GM19351 (cell line): ENCODE results near the gene NES.

Experiments used
- ATAC-seq: cut with Tn5 transposase; IDR thresholded peaks from one replicate; pipeline ENCODE4 v1.9.1; 2021; ENCODE audit warnings: mild to moderate bottlenecking, moderate library complexity; ENCODE audit not compliant: unreplicated experiment

NES gene

DNA sequence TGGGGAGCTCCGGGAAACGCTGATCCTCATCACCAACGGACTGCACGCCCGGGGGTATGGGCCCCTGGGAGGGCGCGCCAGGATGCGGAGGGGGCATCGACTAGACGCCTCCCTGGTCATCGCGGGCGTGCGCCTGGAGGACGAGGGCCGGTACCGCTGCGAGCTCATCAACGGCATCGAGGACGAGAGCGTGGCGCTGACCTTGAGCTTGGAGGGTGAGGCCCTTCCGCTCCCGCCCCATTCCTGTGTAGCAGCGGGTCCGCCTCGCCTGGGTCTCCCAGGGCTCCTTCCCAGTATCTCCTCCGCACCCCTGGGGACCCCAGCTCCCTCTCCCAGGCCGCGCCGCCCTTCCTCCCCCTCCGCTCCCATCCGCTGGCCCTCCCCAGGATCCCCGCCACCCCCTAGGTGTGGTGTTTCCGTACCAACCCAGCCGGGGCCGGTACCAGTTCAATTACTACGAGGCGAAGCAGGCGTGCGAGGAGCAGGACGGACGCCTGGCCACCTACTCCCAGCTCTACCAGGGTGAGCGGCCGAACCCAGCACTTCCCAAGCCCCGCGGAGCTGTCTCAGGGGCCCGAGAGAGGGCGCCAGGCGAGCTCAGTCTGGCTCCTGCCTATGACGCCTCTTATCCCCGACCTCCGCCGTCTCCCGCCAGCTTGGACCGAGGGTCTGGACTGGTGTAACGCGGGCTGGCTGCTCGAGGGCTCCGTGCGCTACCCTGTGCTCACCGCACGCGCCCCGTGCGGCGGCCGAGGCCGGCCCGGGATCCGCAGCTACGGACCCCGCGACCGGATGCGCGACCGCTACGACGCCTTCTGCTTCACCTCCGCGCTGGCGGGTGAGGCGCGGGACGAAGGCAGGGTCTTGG, 53.0 kb downstream of the NES start:
- no peak for ATAC-seq

DNA sequence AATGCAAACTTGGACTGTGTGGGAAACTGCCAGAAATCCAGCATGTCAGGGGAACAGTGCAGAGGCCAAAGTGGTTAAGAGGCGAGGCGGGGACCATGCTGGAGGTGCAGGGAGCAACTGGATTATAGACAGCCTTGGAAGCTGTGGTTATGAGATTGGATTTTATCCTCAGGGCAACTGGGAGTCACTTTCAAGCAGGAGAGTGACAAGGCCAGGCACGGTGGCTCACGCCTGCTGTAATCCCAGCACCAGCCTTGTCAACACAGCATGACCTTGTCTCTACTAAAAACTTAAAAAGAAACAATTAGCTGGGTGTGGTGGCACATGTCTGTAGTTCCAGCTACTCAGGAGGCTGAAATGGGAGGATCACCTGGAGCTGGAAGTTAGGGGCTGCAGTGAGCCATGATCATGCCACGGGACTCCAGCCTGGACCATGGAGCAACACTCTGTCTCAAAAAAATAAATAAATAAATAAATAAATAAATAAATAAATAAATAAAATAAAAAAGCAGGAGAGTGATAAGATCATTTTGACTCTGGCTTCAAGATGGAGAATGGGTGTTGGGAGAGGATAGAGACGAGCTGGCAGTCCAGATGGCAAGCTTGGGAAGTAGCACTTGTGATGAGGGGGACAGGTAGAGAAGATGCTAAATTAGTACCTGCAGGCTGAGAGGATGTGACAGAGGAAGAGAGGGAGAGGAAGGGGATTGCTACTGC, 54.5 kb downstream of the NES start:
- no peak for ATAC-seq

DNA sequence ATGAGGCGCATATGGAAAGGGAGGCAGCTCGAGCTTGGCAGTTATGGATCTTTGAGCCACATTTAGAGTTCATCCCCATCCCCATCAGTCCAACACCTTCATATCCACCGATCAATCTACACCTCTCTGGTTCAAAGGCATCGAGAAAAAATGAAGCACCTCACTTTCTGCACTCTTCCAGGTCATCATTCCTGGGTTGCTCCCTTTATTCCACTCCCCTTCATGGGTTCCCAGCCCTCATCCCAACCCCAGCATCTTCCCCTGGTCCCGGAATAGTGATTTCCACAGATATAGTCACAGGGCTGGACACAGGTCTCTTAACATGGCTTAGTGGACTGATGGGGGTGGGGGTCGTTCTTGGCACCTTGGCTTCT, 57.6 kb downstream of the NES start:
- ATAC-seq: no peak

DNA sequence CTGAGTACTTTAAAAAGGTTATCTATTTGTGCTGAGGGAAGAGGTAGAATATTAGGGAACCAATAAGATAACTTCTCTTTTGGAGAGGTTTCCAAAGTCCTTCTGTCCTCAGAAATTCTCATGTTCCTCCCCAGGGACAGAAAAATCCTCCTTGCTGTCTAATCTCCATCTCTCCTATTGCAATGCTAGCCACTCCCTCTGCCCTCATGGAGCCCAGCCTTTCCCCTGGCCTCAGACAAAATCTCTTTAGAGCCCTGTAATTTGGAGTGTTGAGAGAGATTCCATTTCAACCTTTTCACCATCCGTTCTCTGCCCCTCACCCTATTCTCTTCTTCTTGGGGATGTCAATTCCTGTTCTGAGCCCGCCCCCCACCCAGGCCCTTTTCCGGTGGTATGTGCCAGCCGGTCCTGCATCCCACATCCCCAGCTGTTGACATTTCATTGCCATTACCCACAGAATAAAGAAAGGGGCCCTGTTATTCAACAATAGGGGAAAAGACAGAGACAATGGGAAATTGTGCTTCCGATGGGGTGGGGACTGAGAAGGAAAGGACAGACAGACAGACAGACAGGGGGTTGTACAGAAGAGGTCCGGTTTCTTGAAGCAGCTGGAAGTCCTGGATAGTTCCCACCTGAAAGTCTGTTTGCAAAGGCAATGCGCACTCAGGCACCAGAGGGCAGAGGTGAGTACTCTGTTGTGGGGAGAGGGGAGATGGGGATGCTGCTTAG, 58.2 kb downstream of the NES start, which contains the start of gene HAPLN2:
Gene HAPLN2, plus strand, starts transcription at position 563 of the 729 bp plus-strand sequence. CDS start 4,076 bp downstream, outside the sequence.
- no peak for ATAC-seq
